ENCODE results near the gene ATP8B1. TPM values are rescaled to one million over a fixed set of nuclear protein-coding genes. Genes with fewer than 3 reads are reported as not detected.

The ATP8B1 gene
- total RNA-seq, 2 donors from 2014 or later, result 263 to 359 TPM

DNA sequence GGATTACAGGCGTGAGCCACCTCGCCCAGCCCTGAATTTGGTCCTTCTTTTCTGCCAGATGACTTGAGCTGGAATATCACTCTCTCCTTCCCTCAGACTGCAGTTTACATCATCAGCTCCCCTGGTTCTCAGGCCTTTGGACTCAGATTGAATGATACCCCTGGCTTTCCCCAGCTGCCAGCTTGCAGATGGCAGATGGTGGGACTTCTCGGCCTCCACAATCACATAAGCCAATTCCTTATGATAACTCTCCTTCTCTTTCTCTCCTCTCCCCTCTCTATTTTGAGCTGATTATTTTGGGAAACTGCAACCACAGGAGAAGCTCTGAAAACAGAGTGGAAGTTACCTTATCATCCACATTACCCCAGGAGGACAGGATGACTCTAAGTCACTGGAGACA is 33.4 kb upstream of the ATP8B1 start:
- no peak overlapping the region for H3K27ac ChIP-seq
- TF ChIP-seq, protein P1, sequence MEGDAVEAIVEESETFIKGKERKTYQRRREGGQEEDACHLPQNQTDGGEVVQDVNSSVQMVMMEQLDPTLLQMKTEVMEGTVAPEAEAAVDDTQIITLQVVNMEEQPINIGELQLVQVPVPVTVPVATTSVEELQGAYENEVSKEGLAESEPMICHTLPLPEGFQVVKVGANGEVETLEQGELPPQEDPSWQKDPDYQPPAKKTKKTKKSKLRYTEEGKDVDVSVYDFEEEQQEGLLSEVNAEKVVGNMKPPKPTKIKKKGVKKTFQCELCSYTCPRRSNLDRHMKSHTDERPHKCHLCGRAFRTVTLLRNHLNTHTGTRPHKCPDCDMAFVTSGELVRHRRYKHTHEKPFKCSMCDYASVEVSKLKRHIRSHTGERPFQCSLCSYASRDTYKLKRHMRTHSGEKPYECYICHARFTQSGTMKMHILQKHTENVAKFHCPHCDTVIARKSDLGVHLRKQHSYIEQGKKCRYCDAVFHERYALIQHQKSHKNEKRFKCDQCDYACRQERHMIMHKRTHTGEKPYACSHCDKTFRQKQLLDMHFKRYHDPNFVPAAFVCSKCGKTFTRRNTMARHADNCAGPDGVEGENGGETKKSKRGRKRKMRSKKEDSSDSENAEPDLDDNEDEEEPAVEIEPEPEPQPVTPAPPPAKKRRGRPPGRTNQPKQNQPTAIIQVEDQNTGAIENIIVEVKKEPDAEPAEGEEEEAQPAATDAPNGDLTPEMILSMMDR (IDR thresholded peaks at IDR 0.05), result no peak
- no peaks in the 10 kb centered on the region for H3K36me3 ChIP-seq
- no peaks in the 10 kb centered on the region for H3K27me3 ChIP-seq
- no peaks in the 10 kb centered on the region for H3K9me3 ChIP-seq
- no peaks in the 10 kb centered on the region for H3K4me1 ChIP-seq
- H3K4me3 ChIP-seq, result no peak overlapping the region
- intact Hi-C loops (cut with DNase I), result no loop called here
- H3K9ac ChIP-seq (ENCODE audit: low read depth in 2 of 2, low read length in 2 of 2), result no peak overlapping the region
- DNase-seq, result no peak

DNA sequence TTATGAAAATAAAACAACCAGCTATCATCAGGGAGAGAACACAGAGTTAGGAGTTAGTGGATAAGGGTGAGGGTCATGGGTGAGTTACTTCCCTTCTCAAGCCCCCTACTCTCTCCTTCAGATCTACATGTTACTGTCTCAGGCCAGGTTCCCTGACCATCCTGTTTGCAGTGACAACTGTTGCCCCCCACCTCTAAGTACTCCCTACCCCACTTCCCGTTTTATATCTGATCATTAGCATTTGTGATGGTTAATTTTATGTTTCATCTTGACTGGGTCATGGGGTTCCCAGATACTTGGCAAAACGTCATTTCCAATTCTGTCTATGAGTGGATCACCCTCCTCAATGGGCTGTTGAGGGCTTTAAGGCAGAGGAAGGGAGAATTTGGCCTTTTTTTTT is 32.8 kb upstream of the ATP8B1 start:
- intact Hi-C loops (cut with DNase I), result no loop called here

DNA sequence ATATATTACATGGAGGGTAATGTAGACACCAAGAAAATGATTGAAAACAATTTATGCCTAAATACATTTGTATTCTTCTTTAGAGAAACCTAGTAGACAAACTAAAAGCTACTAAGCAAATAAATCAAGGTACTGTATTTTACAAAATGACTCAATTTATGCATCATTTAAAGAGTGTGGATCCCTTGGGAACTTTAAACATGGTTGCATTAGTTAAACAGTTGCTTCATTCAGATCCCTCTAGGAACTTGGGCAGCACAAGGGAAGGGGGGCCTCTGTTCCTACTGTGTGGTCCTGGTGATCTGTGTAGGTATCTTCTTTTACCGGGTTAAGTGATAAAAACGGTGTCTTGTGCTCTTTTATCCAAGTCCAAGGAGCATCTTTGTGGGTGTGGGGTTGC is 31.5 kb upstream of the ATP8B1 start:
- no peak for DNase-seq
- TF ChIP-seq, protein P1 (IDR thresholded peaks at IDR 0.05), result no peak
- intact Hi-C loops (cut with DNase I), result no loop called here

More for the DNA sequence above, 32.8 kb upstream of the ATP8B1 start:
- Histone ChIP-seq H3K4me1 (no peaks in the 10 kb centered on the region), H3K36me3 (no peaks in the 10 kb centered on the region), H3K9ac (ENCODE audit: low read depth in 2 of 2, low read length in 2 of 2) (no peak overlapping the region), H3K4me3 (no peak overlapping the region), H3K27me3 (no peaks in the 10 kb centered on the region), H3K27ac (no peak overlapping the region), H3K9me3 (no peaks in the 10 kb centered on the region)
- TF ChIP-seq, protein P1 (IDR thresholded peaks at IDR 0.05), result no peak
- no peak for DNase-seq

DNA sequence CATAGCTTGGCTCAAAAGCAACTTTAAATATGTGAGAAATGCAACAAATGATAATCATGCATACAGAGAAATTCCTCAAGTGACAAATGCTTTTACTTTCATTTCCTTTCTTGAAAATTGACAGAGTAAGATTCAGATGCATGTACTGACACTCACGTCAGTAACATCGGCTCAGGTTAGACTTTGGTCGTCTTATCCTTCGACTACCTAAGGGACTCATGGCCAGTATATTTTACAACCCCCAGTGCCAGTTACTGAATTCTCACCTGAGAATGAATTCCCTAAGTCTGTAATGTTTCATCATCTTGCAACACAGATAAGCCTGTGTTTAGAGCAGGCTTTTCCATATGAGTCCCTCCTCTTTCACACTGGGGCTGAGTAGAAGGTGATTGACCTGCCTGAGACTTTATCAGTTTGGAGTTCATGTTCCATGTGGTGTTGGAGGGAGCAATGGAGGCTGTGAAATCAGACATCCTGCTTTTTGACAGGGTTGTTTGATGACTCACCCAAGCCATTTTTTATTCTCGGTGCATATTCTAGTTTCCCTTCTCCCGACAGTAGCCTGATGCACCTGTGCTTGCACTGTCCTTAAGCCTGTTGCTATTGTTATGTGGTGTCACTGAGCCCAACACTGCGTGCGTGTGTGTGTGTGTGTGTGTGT is 30.5 kb upstream of the ATP8B1 start:
- peak; percentile 34 for DNase-seq
- peak overlapping the region; percentile 49 for H3K27ac ChIP-seq
- H3K4me3 ChIP-seq, result no peak overlapping the region
- no peaks in the 10 kb centered on the region for H3K4me1 ChIP-seq
- no peaks in the 10 kb centered on the region for H3K9me3 ChIP-seq
- TF ChIP-seq, protein P1 (IDR thresholded peaks at IDR 0.05), result no peak
- no peaks in the 10 kb centered on the region for H3K27me3 ChIP-seq
- intact Hi-C loops (cut with DNase I), result no loop called here
- no peaks in the 10 kb centered on the region for H3K36me3 ChIP-seq
- peak overlapping the region in 1 of 2 donors; percentile 30 for H3K9ac ChIP-seq (ENCODE audit: low read depth in 2 of 2, low read length in 2 of 2)

More for the DNA sequence above, 31.5 kb upstream of the ATP8B1 start:
- H3K9ac ChIP-seq (ENCODE audit: low read depth in 2 of 2, low read length in 2 of 2), result no peak overlapping the region
- H3K27ac ChIP-seq, result no peak overlapping the region
- no peaks in the 10 kb centered on the region for H3K36me3 ChIP-seq
- H3K4me3 ChIP-seq, result no peak overlapping the region
- no peaks in the 10 kb centered on the region for H3K4me1 ChIP-seq
- H3K27me3 ChIP-seq, result no peaks in the 10 kb centered on the region
- no peaks in the 10 kb centered on the region for H3K9me3 ChIP-seq

DNA sequence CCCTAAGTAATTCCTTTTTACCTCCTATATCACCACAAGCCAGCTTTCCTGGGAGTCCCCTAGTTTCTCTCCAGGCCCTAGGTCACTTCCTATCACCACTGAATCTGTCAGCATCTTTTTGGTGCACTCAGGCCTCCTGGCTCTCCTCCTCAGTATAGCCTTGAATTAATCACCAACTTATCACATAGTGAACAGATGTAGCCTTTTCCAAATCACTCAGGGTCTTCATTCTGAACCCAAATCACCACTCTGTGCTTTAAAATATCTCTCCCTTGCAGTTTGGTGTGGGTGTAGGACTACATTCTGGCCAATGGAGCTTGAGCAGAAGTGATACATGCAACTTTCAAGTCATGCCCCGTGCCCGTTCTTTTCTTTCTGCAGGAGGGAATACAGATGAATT is 29.6 kb upstream of the ATP8B1 start:
- intact Hi-C loops (cut with DNase I), result no loop called here
- H3K27ac ChIP-seq, result no peak overlapping the region
- TF ChIP-seq, protein P1 (IDR thresholded peaks at IDR 0.05), result no peak

More for the DNA sequence above, 29.6 kb upstream of the ATP8B1 start:
- Histone ChIP-seq H3K4me3 (no peak overlapping the region), H3K36me3 (no peaks in the 10 kb centered on the region), H3K9me3 (no peaks in the 10 kb centered on the region), H3K9ac (ENCODE audit: low read depth in 2 of 2, low read length in 2 of 2) (no peak overlapping the region), H3K27me3 (no peaks in the 10 kb centered on the region), H3K4me1 (no peaks in the 10 kb centered on the region)
- DNase-seq, result no peak

All from colonic mucosa (tissue), 4 donors.